GM12891 (cell line): ENCODE results near the gene TAF11L8.
"Not testable (repeated sequence)": the region's sequence is repeated elsewhere in the genome, so short reads cannot be mapped to it uniquely, and the experiment has no call there.

Source experiments
- POLR2A ChIP-seq: IDR thresholded peaks from 2 replicates; pipeline ENCODE4 v1.6.1; 2011; ENCODE audit warnings: low read depth, low read length, control low read depth
- POLR2AphosphoS5 ChIP-seq: IDR thresholded peaks from 2 replicates; pipeline ENCODE4 v1.6.1; 2011; ENCODE audit warnings: low read depth, low read length, control low read depth
- TAF1 ChIP-seq: IDR thresholded peaks from 2 replicates; pipeline ENCODE4 v1.6.1; 2011; ENCODE audit warnings: low read depth, low read length, control low read depth

DNA sequence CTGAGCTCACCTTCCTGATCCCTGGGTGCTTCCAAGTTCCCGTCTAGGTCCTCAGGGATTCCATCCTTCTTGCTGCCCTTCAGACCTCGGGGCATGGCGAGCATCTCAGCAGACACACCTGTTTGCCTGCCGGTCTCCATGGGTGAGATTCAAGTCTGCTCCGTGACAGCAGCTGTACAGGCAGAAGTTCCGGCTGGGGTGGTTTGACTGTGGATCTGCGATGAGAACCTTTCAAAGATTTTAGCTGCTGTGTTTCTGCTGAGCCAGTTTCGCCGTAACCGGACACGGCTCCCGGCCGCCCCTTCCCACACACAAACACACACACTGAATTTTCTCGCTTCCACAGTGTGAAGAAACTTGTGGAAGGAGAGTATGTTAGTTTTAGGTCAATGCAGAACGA is 3.5 kb upstream of the TAF11L8 start, which contains the start of gene TAF11L9:
- not testable (repeated sequence) for TF ChIP-seq TAF1, POLR2A, POLR2AphosphoS5
